HG03442 (cell line): Measurements from ENCODE around the gene COX10.
"Not testable (repeated sequence)": the region's sequence is repeated elsewhere in the genome, so short reads cannot be mapped to it uniquely, and the experiment has no call there.

Experiments
- ATAC-seq: cut with Tn5 transposase; IDR thresholded peaks from one replicate; pipeline ENCODE4 v1.9.1; 2021; ENCODE audit warnings: mild to moderate bottlenecking, moderate library complexity; ENCODE audit not compliant: unreplicated experiment

The COX10 gene

GRCh38 chr17:14069251-14070021, at the start of gene COX10:
TSS of gene COX10 (plus strand) at chr17:14069504. CDS start at chr17:14069606, 102 bp downstream.
- ATAC-seq, result peak; percentile 99

- not testable (repeated sequence) for ATAC-seq
These were observed 47.5 kb upstream of the COX10 start for GRCh38 chr17:14021651-14022294.

GRCh38 chr17:14029755-14030154, 39.5 kb upstream of the COX10 start:
- not testable (repeated sequence) for ATAC-seq

GRCh38 chr17:14032234-14032633, 37.1 kb upstream of the COX10 start:
- ATAC-seq, result no peak

- ATAC-seq, result no peak
These were observed 36.1 kb upstream of the COX10 start for GRCh38 chr17:14033166-14033565.

GRCh38 chr17:14037453-14037852, 31.9 kb upstream of the COX10 start:
- ATAC-seq, result no peak

GRCh38 chr17:14038206-14038605, 31.1 kb upstream of the COX10 start:
- ATAC-seq, result no peak

- no peak for ATAC-seq
These were observed 26.9 kb upstream of the COX10 start for GRCh38 chr17:14042411-14042810.

GRCh38 chr17:14044702-14045101, 24.6 kb upstream of the COX10 start:
- no peak for ATAC-seq

GRCh38 chr17:14046978-14047377, 22.3 kb upstream of the COX10 start:
- no peak for ATAC-seq

GRCh38 chr17:14047591-14047990, 21.7 kb upstream of the COX10 start:
- ATAC-seq, result no peak

- ATAC-seq, result no peak
These were observed 21.1 kb upstream of the COX10 start for GRCh38 chr17:14048169-14048568.

GRCh38 chr17:14050616-14051015, 18.7 kb upstream of the COX10 start:
- no peak for ATAC-seq

- no peak for ATAC-seq
These were observed 17.6 kb upstream of the COX10 start for GRCh38 chr17:14051692-14052091.

- no peak for ATAC-seq
These were observed 16.3 kb upstream of the COX10 start for GRCh38 chr17:14052886-14053615.

- no peak for ATAC-seq
These were observed 11.7 kb upstream of the COX10 start for GRCh38 chr17:14057591-14057990.

- ATAC-seq, result no peak
These were observed 11.3 kb upstream of the COX10 start for GRCh38 chr17:14058051-14058450.

GRCh38 chr17:14060706-14061105, 8.6 kb upstream of the COX10 start:
- ATAC-seq, result no peak

- ATAC-seq, result no peak
These were observed 7.4 kb upstream of the COX10 start for GRCh38 chr17:14061666-14062560.

- no peak for ATAC-seq
These were observed 2.0 kb upstream of the COX10 start for GRCh38 chr17:14067347-14067746.
